Measurements from ENCODE around the gene BTF3L4. TPM values are rescaled to one million over a fixed set of nuclear protein-coding genes. Genes with fewer than 3 reads are reported as not detected.
"Not testable (repeated sequence)": the region's sequence is repeated elsewhere in the genome, so short reads cannot be mapped to it uniquely, and the experiment has no call there.

BTF3L4 gene
- total RNA-seq, 4 donors from 2014 or later = 33.8 to 46.5 (median 37.0) TPM

GRCh38 chr1:52045236-52045635 lies 10.9 kb upstream of the BTF3L4 start:
- intact Hi-C loops (cut with DNase I) = no loop called here
- WGBS, 2 donors = 97 to 98% methylated on average over 2 of the region's 2 CpGs
- H3K27me3 ChIP-seq = no peaks in the 10 kb centered on the region
- H3K9me3 ChIP-seq = no peaks in the 10 kb centered on the region
- H3K27ac ChIP-seq = no peak overlapping the region
- H3K4me3 ChIP-seq = no peak overlapping the region
- TF ChIP-seq CTCF (IDR thresholded peaks at IDR 0.05) = no peak
- TF ChIP-seq POLR2A (IDR thresholded peaks at IDR 0.05) = no peak
- no peak for DNase-seq
- peaks cover 0 to 29% (median 2%) of the 10 kb centered on the region in 3 donors for H3K36me3 ChIP-seq
- H3K4me1 ChIP-seq = no peaks in the 10 kb centered on the region

GRCh38 chr1:52045666-52046195 lies 10.4 kb upstream of the BTF3L4 start:
- intact Hi-C loops (cut with DNase I); H3K27me3 ChIP-seq; H3K4me3 ChIP-seq; H3K27ac ChIP-seq; H3K4me1 ChIP-seq; DNase-seq; H3K9me3 ChIP-seq: not testable (repeated sequence)
- 95 to 97% methylated on average over 4 of the region's 4 CpGs for WGBS, 2 donors
- H3K36me3 ChIP-seq = peaks cover 0 to 29% (median 0%) of the 10 kb centered on the region in 3 donors

- DNase-seq; H3K27me3 ChIP-seq; H3K27ac ChIP-seq; H3K9me3 ChIP-seq; intact Hi-C loops (cut with DNase I); H3K4me3 ChIP-seq: not testable (repeated sequence)
- WGBS, 2 donors = 84 to 98% methylated on average over 3 to 4 of the region's 4 CpGs
- peaks cover 0 to 42% (median 0%) of the 10 kb centered on the region in 3 donors for H3K36me3 ChIP-seq
- H3K4me1 ChIP-seq = peaks cover 2 to 13% (median 11%) of the 10 kb centered on the region in 3 donors
Observed at GRCh38 chr1:52049337-52049736, 6.8 kb upstream of the BTF3L4 start.

GRCh38 chr1:52053862-52054261 lies 2.2 kb upstream of the BTF3L4 start:
- Histone ChIP-seq H3K9me3 (no peaks in the 10 kb centered on the region), H3K4me1 (peaks cover 14 to 41% (median 34%) of the 10 kb centered on the region in 3 donors), H3K27ac (peak overlapping the region in 1 of 4 donors; percentile 90), H3K27me3 (no peaks in the 10 kb centered on the region), H3K36me3 (peaks cover 0 to 30% (median 0%) of the 10 kb centered on the region in 3 donors), H3K4me3 (peak overlapping the region in 3 of 4 donors; percentile 73 to 99 (median 94))
- WGBS, 2 donors = 93 to 100% methylated on average over 1 of the region's 1 CpG
- intact Hi-C loops (cut with DNase I) = no loop called here
- no peak for TF ChIP-seq CTCF (IDR thresholded peaks at IDR 0.05)
- TF ChIP-seq POLR2A (IDR thresholded peaks at IDR 0.05) = no peak
- no peak for DNase-seq

- peak overlapping the region; percentile 90 to 98 (median 96) for H3K27ac ChIP-seq
- no peak for DNase-seq
Observed at GRCh38 chr1:52054496-52055065, 1.5 kb upstream of the BTF3L4 start.

More at GRCh38 chr1:52054496-52055065, 1.5 kb upstream of the BTF3L4 start:
- 2% methylated on average over 11 to 13 of the region's 13 CpGs for WGBS, 2 donors
- intact Hi-C loops (cut with DNase I) = no loop called here
- Histone ChIP-seq H3K27me3 (no peaks in the 10 kb centered on the region), H3K36me3 (peaks cover 0 to 30% (median 0%) of the 10 kb centered on the region in 3 donors), H3K9me3 (no peaks in the 10 kb centered on the region), H3K4me3 (peak overlapping the region; percentile 73 to 99 (median 96)), H3K4me1 (peaks cover 14 to 48% (median 38%) of the 10 kb centered on the region in 3 donors)
- TF ChIP-seq POLR2A (IDR thresholded peaks at IDR 0.05) = no peak
- no peak for TF ChIP-seq CTCF (IDR thresholded peaks at IDR 0.05)

All from esophagus squamous epithelium (tissue), 5 donors.